K562 (cell line): ENCODE measurements around the gene FARP1. TPM values are rescaled to one million over a fixed set of nuclear protein-coding genes. Genes with fewer than 3 reads are reported as not detected.

Source experiments
- ATAC-seq: fragments of 200-7000 bp; cut with Tn5 transposase; 3 replicates; pipeline ENCODE4 v1.9.1; 2020; ENCODE audit warnings: moderate library complexity
- BruUV-seq: library from RNA; stranded (reverse); fragments of 400-500 nt; replicated peaks from 2 replicates; lab custom pipeline; 2021; lab: Mats Ljungman, UMichigan
- CTCF ChIA-PET: fragments of 300-600 bp; formaldehyde crosslinking; extraction: SDS; loops from one replicate; lab custom pipeline; 2021; ENCODE audit warnings: low intra/inter-chr PET ratio; lab: Yijun Ruan, JAX
- POLR2A ChIA-PET: fragments of 300-600, 350-650 bp; sonication (Branson Sonifier 250); formaldehyde crosslinking; extraction: SDS; loops from one replicate; lab custom pipeline; 2021; ENCODE audit warnings: antibody characterized with exemption, inconsistent platforms; lab: Yijun Ruan, JAX
- DNase-seq, 4 experiments: peaks; one replicate each; pipeline versions ENCODE4 v3.0.0 to v3.0.0-alpha.2; 2011 to 2018; ENCODE audit warnings: low spot score in 3 of 4, mixed read lengths in 3 of 4; ENCODE audit errors: extremely low read depth in 1 of 4
- FAIRE-seq: peaks from 2 replicates; lab custom pipeline; 2011; peaks lifted over from hg19 to GRCh38; lab: Jason Lieb, UNC
- H2AFZ ChIP-seq: 2 replicates; pipeline ENCODE4 v1.6.0; 2011; ENCODE audit warnings: low read depth, low read length, control low read depth, inconsistent platforms
- H3K27ac ChIP-seq: fragments of 200-600 bp; 3 replicates; pipeline ENCODE4 v1.8.0; 2011; ENCODE audit warnings: low read depth, mild to moderate bottlenecking, control low read depth, inconsistent platforms, low read length, moderate library complexity, mixed read lengths; ENCODE audit errors: extremely low read depth
- H3K27me3 ChIP-seq, 2 experiments: fragments of 300-600 bp in 1 of 2; 2 replicates in 1 of 2; 3 replicates in 1 of 2; pipeline versions ENCODE4 v1.6.0 to v1.8.0; 2011; ENCODE audit warnings: inconsistent platforms in 2 of 2, low read length in 2 of 2, mild to moderate bottlenecking in 1 of 2, mixed read lengths in 1 of 2, moderate library complexity in 1 of 2; ENCODE audit not compliant: control insufficient read depth in 2 of 2, insufficient read depth in 2 of 2
- H3K36me3 ChIP-seq: fragments of 300-600 bp; 3 replicates; pipeline ENCODE4 v1.8.0; 2011; ENCODE audit warnings: mild to moderate bottlenecking, low read length, inconsistent platforms; ENCODE audit not compliant: control insufficient read depth, insufficient read depth
- H3K4me1 ChIP-seq, 2 experiments: fragments of 200-600 bp in 1 of 2; replicated peaks in 1 of 2; 2 replicates in 1 of 2; 3 replicates in 1 of 2; pipeline versions ENCODE4 v1.5.1 to v1.8.0; 2011; ENCODE audit warnings: inconsistent platforms in 2 of 2, low read length in 2 of 2, mild to moderate bottlenecking in 1 of 2, mixed read lengths in 1 of 2, moderate library complexity in 1 of 2; ENCODE audit not compliant: control insufficient read depth in 2 of 2, insufficient read depth in 2 of 2
- H3K4me2 ChIP-seq: 2 replicates; pipeline ENCODE4 v1.6.1; 2011; ENCODE audit warnings: low read length, control low read depth, inconsistent platforms, mixed read lengths; ENCODE audit not compliant: insufficient read depth
- H3K4me3 ChIP-seq: fragments of 200-600 bp; sonication (generic), shearing (Covaris generic); 2 replicates; pipeline ENCODE4 v1.5.1; 2016; ENCODE audit warnings: control low read depth, inconsistent platforms
- H3K79me2 ChIP-seq: fragments of 200-600 bp; 3 replicates; pipeline ENCODE4 v1.8.0; 2011; ENCODE audit warnings: low read length, inconsistent platforms; ENCODE audit not compliant: control insufficient read depth, insufficient read depth
- H3K9ac ChIP-seq, 2 experiments: 2 replicates each; pipeline versions ENCODE4 v1.6.0 to v1.6.1; 2011; ENCODE audit warnings: low read depth in 2 of 2, low read length in 2 of 2, control low read depth in 1 of 2, inconsistent platforms in 1 of 2, mild to moderate bottlenecking in 1 of 2, mixed read lengths in 1 of 2; ENCODE audit not compliant: insufficient read depth in 1 of 2
- H3K9me1 ChIP-seq: one replicate; pipeline ENCODE4 v1.6.0; 2011; ENCODE audit warnings: inconsistent platforms, mild to moderate bottlenecking, low read length, moderate library complexity; ENCODE audit not compliant: control insufficient read depth, insufficient read depth
- H3K9me3 ChIP-seq: replicated peaks from 2 replicates; pipeline ENCODE4 v1.5.1; 2011; ENCODE audit warnings: low read depth, low read length, inconsistent platforms; ENCODE audit not compliant: control insufficient read depth, insufficient read depth
- H4K20me1 ChIP-seq: replicated peaks from 2 replicates; pipeline ENCODE4 v1.6.1; 2011; ENCODE audit warnings: low read length, inconsistent platforms, mixed read lengths; ENCODE audit not compliant: control insufficient read depth, insufficient read depth
- ESRRA ChIP-seq: fragments of 450-650 bp; IDR thresholded peaks from 2 replicates; pipeline ENCODE4 v1.6.1; 2014; ENCODE audit warnings: low read depth, mild to moderate bottlenecking, moderate library complexity, borderline replicate concordance
- HNRNPUL1 ChIP-seq: fragments of 200-400 bp; formaldehyde crosslinking; IDR thresholded peaks from 2 replicates; pipeline ENCODE4 v1.6.1; 2017; ENCODE audit warnings: low read length
- NR3C1 ChIP-seq: sonication (generic); formaldehyde crosslinking; IDR thresholded peaks from 2 replicates; pipeline ENCODE4 v1.8.1; 2022; ENCODE audit warnings: missing genetic modification reagents
- THAP12 ChIP-seq: fragments of 250-450 bp; sonication (Bioruptor Pico); IDR thresholded peaks from 2 replicates; pipeline ENCODE4 v1.9.0; 2021; ENCODE audit warnings: mild to moderate bottlenecking, inconsistent platforms
- TRIM25 ChIP-seq: fragments of 450-650 bp; IDR thresholded peaks from 2 replicates; pipeline ENCODE4 v1.7.0; 2016; ENCODE audit warnings: borderline replicate concordance
- ZNF133 ChIP-seq: fragments of 250-450 bp; sonication (Bioruptor Pico); IDR thresholded peaks from 2 replicates; pipeline ENCODE4 v1.4.0; 2020; ENCODE audit warnings: mild to moderate bottlenecking
- ZNF408 ChIP-seq: fragments of 250-450 bp; sonication (Bioruptor Pico); IDR thresholded peaks from 2 replicates; pipeline ENCODE4 v1.4.0; 2020; ENCODE audit warnings: low read depth, mild to moderate bottlenecking, moderate library complexity
- ZNF586 ChIP-seq: fragments of 450-650 bp; formaldehyde crosslinking; conservative IDR thresholded peaks from 2 replicates; pipeline ENCODE4 v1.4.0; 2020; ENCODE audit warnings: mild to moderate bottlenecking, moderate library complexity
- WGBS: fragments of 100-300 bp; shearing (Covaris generic); methylation state at CpG from one replicate; pipeline ENCODE4 v1.1.6; 2016; ENCODE audit warnings: low coverage, mixed read lengths; ENCODE audit not compliant: insufficient coverage; ENCODE audit errors: missing lambda C conversion rate; 5-methylcytosine and 5-hydroxymethylcytosine counted together
- in situ Hi-C: fragments of 300-500 bp; cut with MboI; formaldehyde crosslinking; loops from 4 replicates; pipeline ENCODE4 v1.15.0; 2018; ENCODE audit warnings: inconsistent platforms, mixed read lengths
- intact Hi-C: fragments of 100-400 bp; cut with micrococcal nuclease; formaldehyde crosslinking; loops from 2 replicates; pipeline ENCODE4 v1.14.2; 2022
- polyA plus RNA-seq, 8 experiments: library from polyadenylated mRNA; depleted of rRNA in 4 of 8; stranded (reverse) in 5 of 8; unstranded in 3 of 8; fragments of >200 nt; fragmentation: Nextera tagmentation in 2 of 8; fragmentation: Illumina TruSeq in 1 of 8; extraction: Ambion mirVana in 2 of 8; extraction: Trizol in 1 of 8; gene quantifications; 2 replicates each; pipeline versions ENCODE4 v1.2.1 to v1.2.3, GENCODE V29; 2011 to 2014; ENCODE audit warnings: inconsistent platforms in 1 of 8, missing spikeins in 1 of 8
- total RNA-seq, 7 experiments: library from RNA; depleted of rRNA in 6 of 7; stranded (reverse); fragments of >200 nt in 6 of 7; fragmentation: Illumina TruSeq in 2 of 7; extraction: Trizol in 2 of 7; gene quantifications; 2 replicates each; pipeline versions ENCODE4 v1.2.1 to v1.2.3, GENCODE V29; 2011 to 2021; ENCODE audit warnings: low replicate concordance in 1 of 7
- TF ChIP-seq, protein P1 (sequence below): fragments of 450-650 bp; conservative IDR thresholded peaks from 2 replicates; pipeline ENCODE4 v1.6.1; 2016; ENCODE audit warnings: missing genetic modification characterization, low read depth, mild to moderate bottlenecking, control low read depth, missing compliant biosample characterization
- TF ChIP-seq, protein P2 (sequence below): fragments of 450-650 bp; formaldehyde crosslinking; IDR thresholded peaks from 2 replicates; pipeline ENCODE4 v1.4.0; 2022; ENCODE audit warnings: missing genetic modification characterization

FARP1 gene
- total and polyA plus RNA-seq, 9 of the 15 experiments (the other 6 are each of a cell fraction or from before 2014, with no cell fraction given), result 0.03 to 0.29 (median 0.05) TPM; not detected in 3

GRCh38 chr13:98351636-98352035, 208.7 kb downstream of the FARP1 start (continued):
- TF ChIP-seq, protein P1, sequence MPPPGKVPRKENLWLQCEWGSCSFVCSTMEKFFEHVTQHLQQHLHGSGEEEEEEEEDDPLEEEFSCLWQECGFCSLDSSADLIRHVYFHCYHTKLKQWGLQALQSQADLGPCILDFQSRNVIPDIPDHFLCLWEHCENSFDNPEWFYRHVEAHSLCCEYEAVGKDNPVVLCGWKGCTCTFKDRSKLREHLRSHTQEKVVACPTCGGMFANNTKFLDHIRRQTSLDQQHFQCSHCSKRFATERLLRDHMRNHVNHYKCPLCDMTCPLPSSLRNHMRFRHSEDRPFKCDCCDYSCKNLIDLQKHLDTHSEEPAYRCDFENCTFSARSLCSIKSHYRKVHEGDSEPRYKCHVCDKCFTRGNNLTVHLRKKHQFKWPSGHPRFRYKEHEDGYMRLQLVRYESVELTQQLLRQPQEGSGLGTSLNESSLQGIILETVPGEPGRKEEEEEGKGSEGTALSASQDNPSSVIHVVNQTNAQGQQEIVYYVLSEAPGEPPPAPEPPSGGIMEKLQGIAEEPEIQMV (tag), result no peak
- TF ChIP-seq HNRNPUL1 (no peak), TRIM25 (no peak)

- FAIRE-seq, result no peak
Observed at GRCh38 chr13:98352226-98352625, 209.3 kb downstream of the FARP1 start.

More at GRCh38 chr13:98352226-98352625, 209.3 kb downstream of the FARP1 start:
- Histone ChIP-seq H3K9me3 (no peaks in the 10 kb centered on the region), H3K4me1 (no peaks in the 10 kb centered on the region), H3K4me3 (no peak overlapping the region), H3K9me1 (no peaks in the 10 kb centered on the region), H3K27ac (no peak overlapping the region), H3K4me2 (no peak overlapping the region), H4K20me1 (no peaks in the 10 kb centered on the region), H3K27me3 (peaks cover 0 to 7% of the 10 kb centered on the region in 2 experiments; a peak in 3 of 5 replicates), H3K36me3 (no peaks in the 10 kb centered on the region), H3K79me2 (no peaks in the 10 kb centered on the region), H3K9ac (no peak overlapping the region), H2AFZ (no peak overlapping the region)
- 0% methylated on average over 3 of the region's 4 CpGs for WGBS
- TF ChIP-seq ZNF586 (CRISPR knock-in tag) (no peak), ZNF133 (no peak), ESRRA (no peak), NR3C1 (CRISPR knock-in tag) (no peak), ZNF408 (CRISPR knock-in tag) (no peak), THAP12 (CRISPR knock-in tag) (no peak)
- TF ChIP-seq, protein P2, sequence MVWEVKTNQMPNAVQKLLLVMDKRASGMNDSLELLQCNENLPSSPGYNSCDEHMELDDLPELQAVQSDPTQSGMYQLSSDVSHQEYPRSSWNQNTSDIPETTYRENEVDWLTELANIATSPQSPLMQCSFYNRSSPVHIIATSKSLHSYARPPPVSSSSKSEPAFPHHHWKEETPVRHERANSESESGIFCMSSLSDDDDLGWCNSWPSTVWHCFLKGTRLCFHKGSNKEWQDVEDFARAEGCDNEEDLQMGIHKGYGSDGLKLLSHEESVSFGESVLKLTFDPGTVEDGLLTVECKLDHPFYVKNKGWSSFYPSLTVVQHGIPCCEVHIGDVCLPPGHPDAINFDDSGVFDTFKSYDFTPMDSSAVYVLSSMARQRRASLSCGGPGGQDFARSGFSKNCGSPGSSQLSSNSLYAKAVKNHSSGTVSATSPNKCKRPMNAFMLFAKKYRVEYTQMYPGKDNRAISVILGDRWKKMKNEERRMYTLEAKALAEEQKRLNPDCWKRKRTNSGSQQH (CRISPR knock-in tag), result no peak
- no TSS peak for BruUV-seq
- DNase-seq, result no peak
- ATAC-seq, result no peak
- in situ Hi-C loops (no loop called here), intact Hi-C loops (no loop called here)
- CTCF ChIA-PET, result no interaction called here
- POLR2A ChIA-PET, result no interaction called here
